Duodenal mucosa (tissue), 2 donors: ENCODE measurements around the gene OSM.

Experiments used
- H3K27ac ChIP-seq: one replicate; pipeline ENCODE4 v1.7.0; 2013; ENCODE audit warnings: low read depth, low read length
- H3K27me3 ChIP-seq, 2 donors: one replicate each; pipeline ENCODE4 v1.7.0; 2013; ENCODE audit warnings: low read length in 2 of 2, control low read depth in 1 of 2; ENCODE audit not compliant: insufficient read depth in 2 of 2, control insufficient read depth in 1 of 2
- H3K36me3 ChIP-seq, 2 donors: one replicate each; pipeline ENCODE4 v1.7.0; 2013; ENCODE audit warnings: low read length in 2 of 2, control low read depth in 1 of 2; ENCODE audit not compliant: insufficient read depth in 2 of 2, control insufficient read depth in 1 of 2
- H3K4me1 ChIP-seq, 2 donors: one replicate each; pipeline ENCODE4 v1.7.0; 2013; ENCODE audit warnings: low read length in 2 of 2, control low read depth in 1 of 2; ENCODE audit not compliant: insufficient read depth in 2 of 2, control insufficient read depth in 1 of 2
- H3K4me3 ChIP-seq, 2 donors: one replicate each; pipeline ENCODE4 v1.7.0; 2013; ENCODE audit warnings: low read length in 2 of 2, low read depth in 1 of 2
- H3K9ac ChIP-seq, 2 donors: one replicate each; pipeline ENCODE4 v1.7.0; 2013; ENCODE audit warnings: low read length in 2 of 2, low read depth in 1 of 2
- H3K9me3 ChIP-seq, 2 donors: one replicate each; pipeline ENCODE4 v1.7.0; 2013; ENCODE audit warnings: low read length in 2 of 2, control low read depth in 1 of 2; ENCODE audit not compliant: control insufficient read depth in 1 of 2

OSM gene

GRCh38 chr22:30252411-30253204 lies 14.0 kb downstream of the OSM start:
- peak overlapping the region; percentile 33 to 57 for H3K9ac ChIP-seq
- peak overlapping the region; percentile 9 to 14 for H3K4me3 ChIP-seq
- peaks cover 0 to 5% of the 10 kb centered on the region in 2 donors for H3K36me3 ChIP-seq
- peak overlapping the region; percentile 41 for H3K27ac ChIP-seq
- no peaks in the 10 kb centered on the region for H3K9me3 ChIP-seq
- H3K27me3 ChIP-seq: no peaks in the 10 kb centered on the region
- peaks cover 59 to 63% of the 10 kb centered on the region in 2 donors for H3K4me1 ChIP-seq

DNA sequence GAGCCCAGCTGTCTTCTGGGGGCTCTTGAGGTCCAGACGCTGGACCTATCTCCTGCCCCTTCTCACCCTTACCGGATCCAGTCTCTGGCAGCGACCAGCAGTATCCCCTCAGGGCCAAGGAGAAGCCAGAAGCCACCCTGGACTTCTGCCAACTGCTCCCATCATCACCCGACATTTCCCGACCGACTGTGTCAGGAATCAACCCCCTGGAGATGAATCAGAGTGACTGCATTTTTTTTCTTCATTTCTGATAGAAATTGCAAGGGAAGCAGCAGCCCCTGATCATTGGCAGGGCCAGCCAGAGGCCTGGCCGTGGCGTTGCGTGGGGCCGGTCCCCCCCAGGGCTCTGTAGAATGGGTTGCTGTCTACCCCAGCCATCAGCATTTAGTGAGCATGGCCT lies 14.9 kb downstream of the OSM start:
- Histone ChIP-seq H3K4me3 (no peak overlapping the region), H3K9me3 (no peaks in the 10 kb centered on the region), H3K4me1 (peaks cover 65 to 70% of the 10 kb centered on the region in 2 donors), H3K27ac (no peak overlapping the region), H3K36me3 (peaks cover 0 to 5% of the 10 kb centered on the region in 2 donors), H3K27me3 (peaks cover 0 to 2% of the 10 kb centered on the region in 2 donors), H3K9ac (no peak overlapping the region)

GRCh38 chr22:30250661-30251267 lies 15.9 kb downstream of the OSM start:
- H3K9me3 ChIP-seq: no peaks in the 10 kb centered on the region
- no peak overlapping the region for H3K9ac ChIP-seq
- H3K4me1 ChIP-seq: peaks cover 60% of the 10 kb centered on the region in 2 donors
- H3K4me3 ChIP-seq: no peak overlapping the region
- H3K27ac ChIP-seq: no peak overlapping the region
- peaks cover 0 to 2% of the 10 kb centered on the region in 2 donors for H3K27me3 ChIP-seq
- H3K36me3 ChIP-seq: peaks cover 0 to 5% of the 10 kb centered on the region in 2 donors

DNA sequence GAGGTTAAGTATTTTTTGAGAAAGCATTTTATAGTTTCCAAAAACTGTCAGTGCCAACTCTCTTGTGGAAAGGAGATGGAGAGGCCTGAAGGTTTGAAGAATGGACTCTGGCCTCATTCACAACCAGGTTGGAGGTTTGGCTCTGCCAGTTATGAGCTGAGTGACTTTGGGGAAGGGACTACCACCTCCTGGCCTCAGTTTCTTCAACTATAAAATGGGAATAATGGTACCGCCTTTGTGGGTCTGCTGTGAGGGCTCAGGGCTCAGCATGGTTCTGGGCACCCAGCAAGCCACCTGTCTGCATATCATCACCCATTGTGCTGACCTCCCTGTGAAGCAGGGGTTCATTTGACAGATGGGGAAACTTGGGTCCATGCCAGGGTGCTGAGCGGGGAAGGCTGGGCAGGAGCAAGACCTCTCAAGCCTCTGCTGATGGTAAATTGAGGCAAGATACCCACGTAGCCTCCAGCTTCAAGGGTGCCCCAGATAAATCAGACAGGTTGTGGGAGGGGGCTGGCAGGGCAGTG lies 16.5 kb downstream of the OSM start:
- H3K4me1 ChIP-seq: peaks cover 59 to 62% of the 10 kb centered on the region in 2 donors
- peaks cover 0 to 5% of the 10 kb centered on the region in 2 donors for H3K36me3 ChIP-seq
- no peak overlapping the region for H3K27ac ChIP-seq
- no peak overlapping the region for H3K9ac ChIP-seq
- no peaks in the 10 kb centered on the region for H3K9me3 ChIP-seq
- H3K27me3 ChIP-seq: peaks cover 0 to 4% of the 10 kb centered on the region in 2 donors
- no peak overlapping the region for H3K4me3 ChIP-seq

DNA sequence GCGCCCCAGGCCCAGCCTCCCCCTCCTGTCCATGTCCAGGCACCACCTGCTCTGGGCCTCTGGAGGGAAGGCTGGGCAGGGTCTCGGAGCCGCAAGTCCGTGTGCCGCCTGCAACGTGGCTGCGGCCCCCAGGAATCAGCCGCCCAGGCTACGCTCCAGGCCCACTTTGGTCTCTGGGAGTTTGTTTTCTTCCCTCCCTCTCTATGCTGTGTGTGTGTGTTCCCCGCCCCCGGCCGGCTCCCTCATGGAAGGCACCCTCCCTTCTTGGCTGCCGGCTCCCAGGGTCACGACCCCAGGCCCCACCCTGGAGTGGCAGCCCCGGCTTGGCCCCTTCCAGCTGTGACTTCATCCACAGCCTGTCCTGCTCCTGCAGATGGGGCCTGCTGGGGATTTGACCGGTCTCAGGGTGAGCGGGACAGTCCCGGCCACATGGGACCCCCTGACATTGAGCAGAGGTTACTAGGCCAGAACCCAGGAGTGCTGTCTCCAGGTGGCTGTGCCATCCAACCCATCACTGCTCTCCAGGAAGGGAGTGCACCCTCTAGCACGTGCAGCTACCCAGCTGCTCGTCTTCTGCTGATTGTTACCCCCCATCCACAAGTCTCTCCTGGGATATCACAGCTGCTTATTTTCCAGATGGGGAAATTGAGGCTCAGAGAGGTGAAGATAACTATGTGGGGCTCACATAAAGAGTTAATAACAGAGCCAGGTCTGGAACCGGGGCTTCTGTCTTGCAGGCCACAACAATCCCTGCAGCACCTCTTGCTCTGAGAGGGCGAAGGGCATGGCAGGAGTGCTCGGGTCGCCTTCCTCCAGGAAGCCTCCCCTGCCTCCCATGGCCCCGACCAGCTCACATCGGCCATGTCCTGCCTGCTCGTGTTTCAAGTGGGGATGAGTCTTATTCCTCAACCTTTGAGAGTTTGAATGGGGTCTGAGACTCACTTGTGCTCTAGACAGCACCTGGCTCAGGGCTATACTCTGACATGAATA lies 17.3 kb downstream of the OSM start:
- Histone ChIP-seq H3K9me3 (no peaks in the 10 kb centered on the region), H3K9ac (no peak overlapping the region), H3K27ac (no peak overlapping the region), H3K4me3 (peak overlapping the region in 1 of 2 donors; percentile 10), H3K27me3 (peaks cover 0 to 4% of the 10 kb centered on the region in 2 donors), H3K36me3 (peaks cover 0 to 2% of the 10 kb centered on the region in 2 donors), H3K4me1 (peaks cover 54 to 55% of the 10 kb centered on the region in 2 donors)

- Histone ChIP-seq H3K27ac (no peak overlapping the region), H3K9me3 (no peaks in the 10 kb centered on the region), H3K4me3 (peak overlapping the region in 1 of 2 donors; percentile 10), H3K36me3 (peaks cover 0 to 11% of the 10 kb centered on the region in 2 donors), H3K4me1 (peaks cover 46 to 53% of the 10 kb centered on the region in 2 donors), H3K27me3 (peaks cover 0 to 4% of the 10 kb centered on the region in 2 donors), H3K9ac (no peak overlapping the region)
Observed at GRCh38 chr22:30248484-30248883, 18.2 kb downstream of the OSM start.

- Histone ChIP-seq H3K4me3 (peak overlapping the region; percentile 72 to 73), H3K36me3 (peaks cover 0 to 15% of the 10 kb centered on the region in 2 donors), H3K27ac (no peak overlapping the region), H3K9ac (peak overlapping the region in 1 of 2 donors; percentile 58), H3K4me1 (peaks cover 41 to 49% of the 10 kb centered on the region in 2 donors), H3K27me3 (peaks cover 0 to 4% of the 10 kb centered on the region in 2 donors), H3K9me3 (no peaks in the 10 kb centered on the region)
Observed at GRCh38 chr22:30247974-30248373, 18.7 kb downstream of the OSM start.

DNA sequence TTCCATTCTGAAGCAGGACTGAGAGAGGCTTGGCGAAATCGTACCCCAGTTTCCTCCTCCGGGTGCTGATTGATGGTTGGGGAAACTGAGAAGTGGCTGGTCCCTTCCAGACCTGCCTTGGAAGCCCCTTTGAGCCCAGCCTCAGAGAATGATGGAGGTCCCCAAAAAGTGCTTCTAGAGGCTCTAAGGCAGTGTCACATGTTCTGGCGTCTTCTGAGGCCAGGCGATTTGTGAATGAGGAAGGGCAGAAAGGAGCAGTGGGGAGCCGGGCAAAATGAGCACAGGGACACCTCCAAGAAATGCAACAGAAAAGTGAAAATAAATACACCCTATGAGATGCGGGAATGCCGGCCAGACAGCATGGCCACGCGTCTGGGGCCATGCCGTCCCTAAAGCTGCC lies 19.1 kb downstream of the OSM start:
- Histone ChIP-seq H3K9me3 (no peaks in the 10 kb centered on the region), H3K36me3 (peaks cover 0 to 19% of the 10 kb centered on the region in 2 donors), H3K4me3 (peak overlapping the region; percentile 72 to 73), H3K9ac (peak overlapping the region; percentile 58 to 69), H3K27ac (peak overlapping the region; percentile 72), H3K27me3 (peaks cover 0 to 4% of the 10 kb centered on the region in 2 donors), H3K4me1 (peaks cover 37 to 45% of the 10 kb centered on the region in 2 donors)

GRCh38 chr22:30246814-30247376 lies 19.8 kb downstream of the OSM start:
- H3K9me3 ChIP-seq: no peaks in the 10 kb centered on the region
- H3K27ac ChIP-seq: peak overlapping the region; percentile 72
- H3K4me3 ChIP-seq: peak overlapping the region; percentile 72 to 73
- H3K36me3 ChIP-seq: peaks cover 0 to 23% of the 10 kb centered on the region in 2 donors
- H3K4me1 ChIP-seq: peaks cover 31 to 38% of the 10 kb centered on the region in 2 donors
- peak overlapping the region; percentile 58 to 69 for H3K9ac ChIP-seq
- H3K27me3 ChIP-seq: peaks cover 0 to 4% of the 10 kb centered on the region in 2 donors
